ENCODE measurements around the gene ULK1.

ULK1 gene

GRCh38 chr12:131919051-131919347 lies 24.6 kb downstream of the ULK1 start:
- in situ Hi-C loops (cut with HindIII; ENCODE audit: low sequenced_read_pairs): no loop called here
- no peak overlapping the region for H3K4me3 ChIP-seq (ENCODE audit: low read depth, low read length)
- no peak for DNase-seq (ENCODE audit: low read depth, low spot score)
- no peak for TF ChIP-seq CTCF (IDR thresholded peaks at IDR 0.05; ENCODE audit: low read depth, low read length)

- in situ Hi-C loops (cut with HindIII; ENCODE audit: low sequenced_read_pairs): no loop called here
- no peak for TF ChIP-seq CTCF (IDR thresholded peaks at IDR 0.05; ENCODE audit: low read depth, low read length)
- DNase-seq (ENCODE audit: low read depth, low spot score): no peak
- no peak overlapping the region for H3K4me3 ChIP-seq (ENCODE audit: low read depth, low read length)
Observed at GRCh38 chr12:131919366-131920156, 25.1 kb downstream of the ULK1 start.

GRCh38 chr12:131920157-131920508 lies 25.7 kb downstream of the ULK1 start:
- DNase-seq (ENCODE audit: low read depth, low spot score): no peak
- in situ Hi-C loops (cut with HindIII; ENCODE audit: low sequenced_read_pairs): no loop called here
- TF ChIP-seq CTCF (IDR thresholded peaks at IDR 0.05; ENCODE audit: low read depth, low read length): no peak
- H3K4me3 ChIP-seq (ENCODE audit: low read depth, low read length): no peak overlapping the region

- no peak overlapping the region for H3K4me3 ChIP-seq (ENCODE audit: low read depth, low read length)
- in situ Hi-C loops (cut with HindIII; ENCODE audit: low sequenced_read_pairs): no loop called here
- no peak for TF ChIP-seq CTCF (IDR thresholded peaks at IDR 0.05; ENCODE audit: low read depth, low read length)
- DNase-seq (ENCODE audit: low read depth, low spot score): no peak
Observed at GRCh38 chr12:131920902-131921840, 26.7 kb downstream of the ULK1 start.

- H3K4me3 ChIP-seq (ENCODE audit: low read depth, low read length): no peak overlapping the region
- in situ Hi-C loops (cut with HindIII; ENCODE audit: low sequenced_read_pairs): no loop called here
- no peak for DNase-seq (ENCODE audit: low read depth, low spot score)
- TF ChIP-seq CTCF (IDR thresholded peaks at IDR 0.05; ENCODE audit: low read depth, low read length): no peak
Observed at GRCh38 chr12:131921866-131922769, 27.7 kb downstream of the ULK1 start.

GRCh38 chr12:131922772-131923171 lies 28.4 kb downstream of the ULK1 start:
- DNase-seq (ENCODE audit: low read depth, low spot score): no peak
- no peak for TF ChIP-seq CTCF (IDR thresholded peaks at IDR 0.05; ENCODE audit: low read depth, low read length)
- in situ Hi-C loops (cut with HindIII; ENCODE audit: low sequenced_read_pairs): no loop called here
- no peak overlapping the region for H3K4me3 ChIP-seq (ENCODE audit: low read depth, low read length)
